ENCODE results near the gene GAREM1.

GAREM1 gene

DNA sequence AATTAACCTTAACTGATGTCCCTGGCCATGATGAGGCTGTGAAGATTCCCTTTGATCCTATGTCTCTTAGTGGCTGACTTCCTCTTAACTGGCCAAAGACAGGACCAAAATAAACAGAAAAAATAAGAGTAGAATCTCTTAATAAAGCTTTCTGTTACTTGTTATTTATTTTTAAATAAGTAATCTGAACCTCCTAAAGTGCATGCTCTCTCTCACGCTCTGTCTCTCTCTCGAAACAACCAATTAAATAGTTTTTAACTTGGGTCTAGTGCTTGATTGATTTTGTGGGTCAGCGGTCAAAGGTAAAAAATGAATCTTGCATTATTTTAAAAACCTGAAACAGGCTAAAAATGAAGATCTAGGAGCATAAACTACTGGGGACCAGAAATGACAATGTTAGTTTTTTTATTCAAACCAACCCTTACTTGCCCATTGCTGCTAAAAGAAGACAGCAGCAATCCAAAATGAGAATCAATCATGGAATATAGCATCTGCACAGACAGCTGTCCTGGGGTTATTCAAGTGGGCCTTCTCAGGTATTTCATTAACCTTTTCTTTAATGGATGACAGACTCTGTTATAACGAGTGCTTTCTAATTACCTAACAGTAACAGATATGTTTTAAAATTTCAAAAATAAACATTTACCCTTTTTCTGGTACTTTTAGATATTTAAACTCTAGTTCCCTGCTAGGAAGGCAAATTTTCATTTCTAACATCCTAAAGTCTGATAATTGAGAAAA, 11.2 kb downstream of the GAREM1 start:
- DNase-seq (ENCODE audit: extremely low read depth in 1 of 2, low read depth in 1 of 2) = no peak

DNA sequence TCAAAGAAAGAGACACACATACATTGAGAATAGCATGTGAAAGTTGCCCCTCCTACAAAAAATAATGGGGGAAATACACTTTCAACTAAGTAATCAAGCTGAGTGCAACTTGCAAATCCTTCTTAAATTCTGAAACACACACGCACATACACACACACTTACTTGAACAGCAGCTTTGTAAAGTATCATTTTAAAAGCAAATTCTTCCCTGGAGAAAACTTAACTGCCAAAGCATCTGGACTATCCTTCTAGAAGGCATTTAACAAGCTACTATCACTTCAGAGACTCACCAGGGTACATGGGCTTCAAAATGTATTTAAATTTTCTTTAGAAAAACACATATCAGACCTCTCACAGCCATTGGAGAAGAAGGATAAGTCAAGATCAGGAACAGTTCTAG, 15.3 kb downstream of the GAREM1 start:
- DNase-seq (ENCODE audit: extremely low read depth in 1 of 2, low read depth in 1 of 2) = no peak

DNA sequence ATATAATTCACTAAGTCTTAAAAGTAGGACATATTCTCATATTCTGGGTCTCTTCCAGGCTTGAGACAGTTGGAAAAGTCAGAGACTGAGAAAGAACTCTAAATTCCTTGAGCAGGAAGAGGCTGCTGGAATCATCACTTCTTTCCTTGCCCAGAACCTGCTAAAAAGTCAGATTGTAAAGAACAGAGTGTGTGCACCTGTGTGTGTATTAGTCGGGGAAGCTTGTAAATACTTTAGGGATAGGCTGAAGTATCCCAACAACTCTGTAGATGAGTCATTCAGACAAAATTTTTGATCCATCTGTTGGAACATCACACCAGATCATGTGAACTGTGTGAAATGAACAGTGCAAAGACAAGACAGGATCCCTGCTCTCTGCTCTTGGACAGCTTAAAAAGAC, 16.1 kb downstream of the GAREM1 start:
- DNase-seq (ENCODE audit: extremely low read depth in 1 of 2, low read depth in 1 of 2) = no peak

DNA sequence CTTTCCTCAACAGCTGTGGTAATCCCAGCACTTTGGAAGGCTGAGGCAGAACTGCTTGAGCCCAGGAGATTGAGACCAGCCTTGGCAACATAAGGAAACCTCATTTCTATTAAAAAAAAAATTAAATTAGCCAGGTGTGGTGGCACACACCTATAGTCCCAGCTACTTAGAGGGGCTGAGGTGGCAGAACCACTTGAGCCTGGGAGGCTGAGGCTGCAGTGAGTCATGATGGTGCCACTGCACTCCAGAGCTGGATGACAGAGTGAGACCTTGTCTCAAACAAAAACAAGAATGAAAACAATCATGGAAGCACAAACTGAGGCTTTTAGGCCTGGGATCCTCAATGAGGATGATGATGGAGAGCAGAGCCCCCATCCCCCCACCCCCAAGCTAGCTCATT, 19.8 kb downstream of the GAREM1 start:
- DNase-seq (ENCODE audit: extremely low read depth in 1 of 2, low read depth in 1 of 2) = no peak

- no peak for DNase-seq (ENCODE audit: extremely low read depth in 1 of 2, low read depth in 1 of 2)
These were observed 20.5 kb downstream of the GAREM1 start for GRCh38 chr18:32450026-32450691.

DNA sequence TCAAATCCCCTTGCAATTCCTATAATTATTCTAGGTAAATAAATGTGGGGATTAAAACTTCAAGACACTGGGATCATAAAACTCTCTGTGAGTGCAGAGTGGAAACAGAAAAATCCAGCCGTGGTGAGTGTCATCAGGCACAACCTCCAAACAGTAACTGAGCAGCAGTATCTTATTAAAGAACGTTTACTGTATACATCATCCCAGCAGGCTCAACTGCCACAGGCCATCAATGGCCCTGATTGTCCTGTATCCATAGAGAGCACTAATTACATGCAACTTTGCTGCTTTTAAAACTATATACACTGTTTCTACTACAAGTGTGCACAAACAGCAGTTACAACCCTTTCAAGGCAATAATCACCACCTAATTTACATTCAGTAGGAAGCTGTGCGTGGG, 23.9 kb downstream of the GAREM1 start:
- no peak for DNase-seq (ENCODE audit: extremely low read depth in 1 of 2, low read depth in 1 of 2)

GRCh38 chr18:32445846-32446245, 24.8 kb downstream of the GAREM1 start:
- DNase-seq (ENCODE audit: extremely low read depth in 1 of 2, low read depth in 1 of 2) = no peak

DNA sequence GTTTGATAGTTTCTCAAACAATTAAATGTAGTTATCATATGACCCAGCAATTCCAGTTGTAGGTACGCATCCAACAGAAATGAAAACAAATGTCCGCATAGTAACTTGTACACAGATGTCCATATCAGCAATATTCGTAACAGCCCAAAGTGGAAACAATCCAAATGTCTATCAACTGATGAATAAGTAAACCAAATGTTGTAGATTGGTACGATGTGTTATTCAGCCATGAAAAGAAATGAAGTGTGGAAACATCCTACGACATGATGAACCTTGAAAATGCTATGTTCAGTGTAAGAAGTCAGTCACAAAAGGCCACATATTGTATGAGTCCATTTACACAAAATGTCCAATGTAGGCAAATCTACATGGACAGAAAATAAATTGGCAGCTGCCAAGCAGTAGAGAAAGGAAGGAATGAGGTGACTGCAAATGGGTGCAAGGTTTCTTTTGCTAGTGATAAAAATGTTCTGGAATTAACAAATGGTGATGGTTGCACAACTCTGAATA, 26.9 kb downstream of the GAREM1 start:
- no peak for DNase-seq (ENCODE audit: extremely low read depth in 1 of 2, low read depth in 1 of 2)

- DNase-seq (ENCODE audit: extremely low read depth in 1 of 2, low read depth in 1 of 2) = no peak
These were observed 27.5 kb downstream of the GAREM1 start for GRCh38 chr18:32443033-32443705.

DNA sequence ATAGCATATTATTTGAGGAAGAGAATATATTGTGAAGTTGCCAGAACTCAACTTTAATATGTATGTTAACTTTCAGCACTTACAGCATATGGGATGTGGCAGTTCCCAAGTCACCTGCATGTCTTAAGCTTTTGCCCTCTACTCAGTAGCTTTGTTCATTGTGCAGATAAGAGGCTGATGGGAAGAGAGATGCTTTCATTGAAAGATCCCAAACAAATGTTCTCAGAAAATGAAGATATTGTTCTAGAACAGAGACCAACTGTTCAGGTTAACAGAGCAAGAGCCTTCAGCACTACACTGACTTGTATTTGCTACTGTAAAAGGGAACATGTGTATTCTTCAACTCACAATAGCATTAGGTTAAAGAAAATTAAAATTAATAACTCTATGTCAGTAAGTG, 28.1 kb downstream of the GAREM1 start:
- no peak for DNase-seq (ENCODE audit: extremely low read depth in 1 of 2, low read depth in 1 of 2)

DNA sequence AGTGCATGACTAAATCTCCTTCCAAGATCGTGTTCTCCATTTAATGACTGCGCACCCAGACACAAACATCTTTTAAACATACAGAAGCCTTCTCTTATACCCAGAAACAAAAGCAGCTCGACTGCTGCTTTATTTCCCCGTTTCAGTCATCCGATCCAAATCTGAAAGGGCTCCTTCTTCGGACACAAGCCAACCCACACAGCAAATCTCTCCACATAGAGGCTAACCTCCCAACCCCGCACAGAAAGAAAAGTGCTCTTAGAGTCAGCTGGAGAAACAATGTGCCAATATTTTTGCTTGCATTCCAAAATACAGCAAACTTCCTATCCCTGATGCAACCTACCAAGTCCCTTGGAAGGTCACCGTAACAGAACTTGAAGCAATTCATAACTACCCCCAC, 29.1 kb downstream of the GAREM1 start:
- no peak for DNase-seq (ENCODE audit: extremely low read depth in 1 of 2, low read depth in 1 of 2)

DNA sequence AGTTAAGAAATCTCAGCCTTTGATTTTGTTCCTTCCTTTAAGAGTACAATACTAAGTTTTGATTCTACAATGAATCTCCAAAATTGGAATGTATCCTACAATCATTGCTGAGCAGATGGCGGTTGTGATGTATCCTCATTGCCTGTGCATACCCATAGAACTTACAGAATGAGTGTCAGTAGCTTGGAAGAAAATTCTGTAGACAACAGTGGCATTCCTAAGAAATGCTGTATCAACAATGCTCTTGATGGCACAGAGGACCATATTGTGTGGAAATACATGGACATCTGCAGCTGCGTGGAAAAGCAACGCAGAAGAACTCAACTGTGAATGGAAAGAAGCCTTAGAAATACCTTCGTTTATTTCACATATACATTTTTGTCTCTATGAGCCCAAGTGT, 30.2 kb downstream of the GAREM1 start:
- DNase-seq (ENCODE audit: extremely low read depth in 1 of 2, low read depth in 1 of 2) = no peak

- no peak for DNase-seq (ENCODE audit: extremely low read depth in 1 of 2, low read depth in 1 of 2)
These were observed 30.9 kb downstream of the GAREM1 start for GRCh38 chr18:32439802-32440201.

- DNase-seq (ENCODE audit: extremely low read depth in 1 of 2, low read depth in 1 of 2) = no peak
These were observed 31.4 kb downstream of the GAREM1 start for GRCh38 chr18:32439241-32439640.

DNA sequence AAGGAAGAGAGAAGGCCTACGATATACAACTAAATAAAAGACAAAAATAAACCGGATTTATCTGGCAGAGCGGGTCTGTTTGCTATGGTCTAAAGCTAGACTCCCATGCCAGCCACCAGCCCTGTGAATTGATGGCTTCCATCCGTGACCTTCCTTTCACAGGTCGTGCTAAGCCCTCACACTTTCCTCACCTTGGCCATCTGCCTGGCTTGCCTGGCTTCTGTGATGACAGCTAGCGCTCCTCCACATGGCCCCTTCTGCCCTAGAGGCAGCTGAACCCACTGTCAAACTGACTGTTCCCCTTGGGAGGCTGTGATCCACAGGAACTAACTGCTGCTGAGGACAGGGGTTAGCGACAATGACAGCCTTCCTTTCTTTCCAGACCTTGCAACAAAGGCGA, 32.5 kb downstream of the GAREM1 start:
- DNase-seq (ENCODE audit: extremely low read depth in 1 of 2, low read depth in 1 of 2) = no peak

GRCh38 chr18:32437100-32437834, 33.4 kb downstream of the GAREM1 start:
- DNase-seq (ENCODE audit: extremely low read depth in 1 of 2, low read depth in 1 of 2) = no peak

GRCh38 chr18:32435631-32436500, 34.8 kb downstream of the GAREM1 start:
- no peak for DNase-seq (ENCODE audit: extremely low read depth in 1 of 2, low read depth in 1 of 2)

GRCh38 chr18:32431753-32432152, 38.9 kb downstream of the GAREM1 start:
- DNase-seq (ENCODE audit: extremely low read depth in 1 of 2, low read depth in 1 of 2) = no peak

- no peak for DNase-seq (ENCODE audit: extremely low read depth in 1 of 2, low read depth in 1 of 2)
These were observed 41.3 kb downstream of the GAREM1 start for GRCh38 chr18:32429402-32429801.
